Spleen (tissue), 11 donors: ENCODE measurements around the gene SHISA5. TPM values are rescaled to one million over a fixed set of nuclear protein-coding genes. Genes with fewer than 3 reads are reported as not detected.

ENCODE experiments used
- DNase-seq: peaks from one replicate; pipeline ENCODE4 v3.0.0-alpha.2; 2020
- H3K27ac ChIP-seq, 8 donors: fragments of 200-600 bp; sonication (generic) in 7 of 8; 1 replicate in 4 of 8; 2 replicates in 4 of 8; pipeline versions ENCODE4 v1.5.0 to v1.8.0; 2016 to 2021; ENCODE audit warnings: inconsistent platforms in 4 of 8, mild to moderate bottlenecking in 4 of 8, moderate library complexity in 1 of 8
- H3K27me3 ChIP-seq, 7 donors: fragments of 200-600 bp; sonication (generic) in 6 of 7; replicated peaks in 1 of 7; 1 replicate in 4 of 7; 2 replicates in 3 of 7; pipeline versions ENCODE4 v1.5.0 to v1.8.0; 2016 to 2021; ENCODE audit warnings: inconsistent platforms in 3 of 7, mild to moderate bottlenecking in 1 of 7
- H3K36me3 ChIP-seq, 6 donors: fragments of 200-600 bp; sonication (generic) in 5 of 6; 1 replicate in 4 of 6; 2 replicates in 2 of 6; pipeline versions ENCODE4 v1.5.0 to v1.8.0; 2016 to 2021; ENCODE audit warnings: inconsistent platforms in 2 of 6
- H3K4me1 ChIP-seq, 6 donors: fragments of 200-600 bp; sonication (generic) in 5 of 6; 1 replicate in 3 of 6; 2 replicates in 3 of 6; pipeline versions ENCODE4 v1.5.0 to v1.8.0; 2016 to 2021; ENCODE audit warnings: inconsistent platforms in 3 of 6
- H3K4me3 ChIP-seq, 8 donors: fragments of 200-600 bp; sonication (generic) in 7 of 8; 1 replicate in 4 of 8; 2 replicates in 4 of 8; pipeline versions ENCODE4 v1.5.0 to v1.8.0; 2016 to 2021; ENCODE audit warnings: inconsistent platforms in 4 of 8, mild to moderate bottlenecking in 4 of 8, moderate library complexity in 2 of 8
- H3K9me3 ChIP-seq, 8 donors: fragments of 200-600 bp; sonication (generic) in 7 of 8; 1 replicate in 4 of 8; 2 replicates in 4 of 8; pipeline versions ENCODE4 v1.5.0 to v1.8.0; 2016 to 2021; ENCODE audit warnings: inconsistent platforms in 4 of 8
- CTCF ChIP-seq, 11 experiments: fragments of 200-600 bp in 7 of 11; fragments of 450-650 bp in 4 of 11; sonication (generic) in 4 of 11; IDR thresholded peaks in 8 of 11; conservative IDR thresholded peaks in 3 of 11; 1 replicate in 7 of 11; 2 replicates in 4 of 11; pipeline versions ENCODE4 v1.4.0 to v1.8.0; 2016 to 2021; ENCODE audit warnings: antibody characterized with exemption in 11 of 11, inconsistent platforms in 4 of 11, mild to moderate bottlenecking in 1 of 11
- POLR2A ChIP-seq, 3 donors: fragments of 450-650 bp; IDR thresholded peaks; one replicate each; pipeline ENCODE4 v1.5.1; 2017; ENCODE audit warnings: antibody characterized with exemption in 3 of 3, mild to moderate bottlenecking in 1 of 3
- POLR2AphosphoS5 ChIP-seq, 3 donors: sonication (generic); formaldehyde crosslinking; IDR thresholded peaks; one replicate each; pipeline ENCODE4 v1.5.1; 2017; ENCODE audit warnings: antibody characterized with exemption in 3 of 3
- WGBS, 5 donors: extraction: QIAGEN DNeasy Blood & Tissue Kit in 3 of 5; methylation state at CpG; one replicate each; pipeline versions ENCODE4 v1.1.5 to v1.1.7; 2013 to 2018; 5-methylcytosine and 5-hydroxymethylcytosine counted together
- intact Hi-C: fragments of 100-400 bp; cut with DNase I; formaldehyde crosslinking; loops from one replicate; pipeline ENCODE4 v1.15.0; 2023; ENCODE audit warnings: low total_unique reads
- polyA plus RNA-seq, 3 donors: library from polyadenylated mRNA; stranded (reverse); fragments of 200-250 nt; gene quantifications; one replicate each; pipeline ENCODE4 v1.2.1, GENCODE V29; 2013
- total RNA-seq, 7 donors: library from RNA; depleted of rRNA in 3 of 7; stranded (reverse); fragments of >200 nt in 3 of 7; fragmentation: NEBNext Ultra II Directional in 4 of 7; extraction: Animal tissue kit (Norgen Biotek cat#: 25700) in 4 of 7; gene quantifications; one replicate each; pipeline versions ENCODE4 v1.1.0 to v1.2.1, GENCODE V29; 2016 to 2021
- donor health status: healthy with polysubstance abuse.
- donor health status: DM: no; HTN: no; CAD: no; lungs with moderate emphysema.
- donor health status: DM: no; HTN: no; CAD: no.
- donor health status: Bipolar disorder and iron deficiency.
- donor health status: healthy.
- donor health status: DM: no; HTN: no; CAD: no.
- donor health status: DM: yes; HTN: yes; CAD: no.

Gene SHISA5
- total and polyA plus RNA-seq, 10 donors = 80.2 to 227 (median 173) TPM

GRCh38 chr3:48434591-48435222 lies 69.3 kb downstream of the SHISA5 start:
- H3K27ac ChIP-seq = peak overlapping the region; percentile 40 to 89 (median 72)
- H3K27me3 ChIP-seq = peaks cover 0 to 6% (median 0%) of the 10 kb centered on the region in 7 donors
- no peak for TF ChIP-seq POLR2A (IDR thresholded peaks at IDR 0.05)
- no peak for TF ChIP-seq CTCF (IDR thresholded peaks at IDR 0.05 in 8 of 11, conservative IDR thresholded peaks at IDR 0.05 in 3 of 11)
- no peak for TF ChIP-seq POLR2AphosphoS5 (IDR thresholded peaks at IDR 0.05)
- H3K4me1 ChIP-seq = peaks cover 16 to 88% (median 54%) of the 10 kb centered on the region in 6 donors
- DNase-seq = peak; percentile 77
- WGBS, 5 donors = 73 to 83% (median 74%) methylated on average over 15 of the region's 15 CpGs
- H3K36me3 ChIP-seq = peaks cover 0 to 34% (median 18%) of the 10 kb centered on the region in 6 donors
- no peaks in the 10 kb centered on the region for H3K9me3 ChIP-seq
- no peak overlapping the region for H3K4me3 ChIP-seq
- intact Hi-C loops = loop anchor here (2.0 to 10.0 kb wide), 2 partner anchors 34 to 160 kb away; no protein-coding TSS in a partner anchor

GRCh38 chr3:48433472-48434118 lies 70.4 kb downstream of the SHISA5 start:
- DNase-seq = peak; percentile 71
- TF ChIP-seq POLR2AphosphoS5 (IDR thresholded peaks at IDR 0.05) (peak in 2 of 3 donors; percentile 73 to 75), POLR2A (IDR thresholded peaks at IDR 0.05) (no peak)
- intact Hi-C loops = loop anchor here (2.0 to 10.0 kb wide), 2 partner anchors 33 to 159 kb away; no protein-coding TSS in a partner anchor
- 69 to 91% (median 78%) methylated on average over 12 of the region's 12 CpGs for WGBS, 5 donors
- Histone ChIP-seq H3K36me3 (peaks cover 0 to 34% (median 18%) of the 10 kb centered on the region in 6 donors), H3K4me1 (peaks cover 11 to 83% (median 52%) of the 10 kb centered on the region in 6 donors), H3K9me3 (no peaks in the 10 kb centered on the region), H3K4me3 (peak overlapping the region in 7 of 8 donors; percentile 5 to 56 (median 32)), H3K27me3 (peaks cover 0 to 17% (median 8%) of the 10 kb centered on the region in 7 donors), H3K27ac (peak overlapping the region in 6 of 8 donors; percentile 70 to 89 (median 74))

GRCh38 chr3:48432411-48433371 lies 71.3 kb downstream of the SHISA5 start:
- TF ChIP-seq POLR2AphosphoS5 (IDR thresholded peaks at IDR 0.05) (no peak), CTCF (IDR thresholded peaks at IDR 0.05 in 8 of 11, conservative IDR thresholded peaks at IDR 0.05 in 3 of 11) (peak in 3 of 11 experiments; percentile 21 to 25 (median 21))
- peak; percentile 51 for DNase-seq
- intact Hi-C loops = loop anchor here (10.0 kb wide), 1 partner anchor 158 kb away; no protein-coding TSS in a partner anchor

More at GRCh38 chr3:48432411-48433371, 71.3 kb downstream of the SHISA5 start:
- Histone ChIP-seq H3K27ac (peak overlapping the region in 6 of 8 donors; percentile 27 to 89 (median 74)), H3K4me3 (peak overlapping the region in 7 of 8 donors; percentile 5 to 56 (median 32)), H3K27me3 (peaks cover 0 to 25% (median 9%) of the 10 kb centered on the region in 7 donors), H3K4me1 (peaks cover 11 to 85% (median 58%) of the 10 kb centered on the region in 6 donors), H3K9me3 (no peaks in the 10 kb centered on the region), H3K36me3 (peaks cover 0 to 34% (median 18%) of the 10 kb centered on the region in 6 donors)
- WGBS, 5 donors = 78 to 91% (median 88%) methylated on average over 10 to 16 of the region's 16 CpGs
